ENCODE measurements around the gene ADNP2.
"Not testable (repeated sequence)": the region's sequence is repeated elsewhere in the genome, so short reads cannot be mapped to it uniquely, and the experiment has no call there.

The ADNP2 gene

GRCh38 chr18:80147418-80148325 is 38.6 kb downstream of the ADNP2 start:
- peak; percentile 62 for DNase-seq (ENCODE audit: low read depth)

GRCh38 chr18:80148326-80149199 is 39.5 kb downstream of the ADNP2 start:
- no peak for DNase-seq (ENCODE audit: low read depth)

- no peak for DNase-seq (ENCODE audit: low read depth)
Measured at GRCh38 chr18:80149667-80150066, 40.6 kb downstream of the ADNP2 start.

GRCh38 chr18:80154293-80154692 is 45.2 kb downstream of the ADNP2 start:
- DNase-seq (ENCODE audit: low read depth): no peak

GRCh38 chr18:80157708-80158343 is 48.8 kb downstream of the ADNP2 start:
- peak; percentile 66 for DNase-seq (ENCODE audit: low read depth)

GRCh38 chr18:80158365-80158764 is 49.3 kb downstream of the ADNP2 start:
- DNase-seq (ENCODE audit: low read depth): no peak

- DNase-seq (ENCODE audit: low read depth): no peak
Measured at GRCh38 chr18:80159713-80160636, 50.9 kb downstream of the ADNP2 start.

- DNase-seq (ENCODE audit: low read depth): no peak
Measured at GRCh38 chr18:80161781-80162417, 52.8 kb downstream of the ADNP2 start.

- no peak for DNase-seq (ENCODE audit: low read depth)
Measured at GRCh38 chr18:80163183-80163582, 54.1 kb downstream of the ADNP2 start.

- not testable (repeated sequence) for DNase-seq (ENCODE audit: low read depth)
Measured at GRCh38 chr18:80164727-80165355, 55.8 kb downstream of the ADNP2 start.

GRCh38 chr18:80166240-80166639 is 57.2 kb downstream of the ADNP2 start:
- DNase-seq (ENCODE audit: low read depth): no peak

GRCh38 chr18:80166725-80167124 is 57.7 kb downstream of the ADNP2 start:
- no peak for DNase-seq (ENCODE audit: low read depth)

GRCh38 chr18:80167331-80167730 is 58.3 kb downstream of the ADNP2 start:
- no peak for DNase-seq (ENCODE audit: low read depth)

- DNase-seq (ENCODE audit: low read depth): no peak
Measured at GRCh38 chr18:80167931-80168330, 58.9 kb downstream of the ADNP2 start.

GRCh38 chr18:80168346-80168745 is 59.3 kb downstream of the ADNP2 start:
- no peak for DNase-seq (ENCODE audit: low read depth)

- DNase-seq (ENCODE audit: low read depth): no peak
Measured at GRCh38 chr18:80168982-80169381, 59.9 kb downstream of the ADNP2 start.

GRCh38 chr18:80169607-80170006 is 60.5 kb downstream of the ADNP2 start:
- no peak for DNase-seq (ENCODE audit: low read depth)

GRCh38 chr18:80170395-80171053 is 61.5 kb downstream of the ADNP2 start:
- DNase-seq (ENCODE audit: low read depth): no peak

- peak; percentile 22 for DNase-seq (ENCODE audit: low read depth)
Measured at GRCh38 chr18:80171054-80171872, 62.2 kb downstream of the ADNP2 start.
